Loucy (cell line): ENCODE measurements around the gene TRAPPC4.
"Not testable (repeated sequence)": the region's sequence is repeated elsewhere in the genome, so short reads cannot be mapped to it uniquely, and the experiment has no call there.

ENCODE experiments used
- EZH2phosphoT487 ChIP-seq: fragments of 200-600 bp; IDR thresholded peaks from 2 replicates; pipeline ENCODE4 v1.6.1; 2018; ENCODE audit warnings: antibody characterized with exemption, mild to moderate bottlenecking, moderate library complexity, borderline replicate concordance
- TF ChIP-seq, protein P1 (sequence below): fragments of 200-600 bp; sonication (generic); conservative IDR thresholded peaks from 2 replicates; pipeline ENCODE4 v1.5.1; 2014; ENCODE audit warnings: mild to moderate bottlenecking, antibody characterized with exemption, low read length

DNA sequence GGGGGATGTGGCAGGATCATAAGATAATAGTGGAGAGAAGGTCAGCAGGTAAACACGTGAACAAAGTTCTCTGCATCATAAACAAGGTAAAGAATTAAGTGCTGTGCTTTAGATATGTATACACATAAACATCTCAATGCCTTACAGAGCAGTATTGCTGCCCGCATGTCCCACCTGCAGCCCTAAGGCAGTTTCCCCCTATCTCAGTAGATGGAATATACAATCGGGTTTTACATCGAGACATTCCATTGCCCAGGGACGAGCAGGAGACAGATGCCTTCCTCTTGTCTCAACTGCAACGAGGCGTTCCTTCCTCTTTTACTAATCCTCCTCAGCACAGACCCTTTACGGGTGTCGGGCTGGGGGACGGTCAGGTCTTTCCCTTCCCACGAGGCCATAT is 20.9 kb downstream of the TRAPPC4 start:
- TF ChIP-seq, protein P1, sequence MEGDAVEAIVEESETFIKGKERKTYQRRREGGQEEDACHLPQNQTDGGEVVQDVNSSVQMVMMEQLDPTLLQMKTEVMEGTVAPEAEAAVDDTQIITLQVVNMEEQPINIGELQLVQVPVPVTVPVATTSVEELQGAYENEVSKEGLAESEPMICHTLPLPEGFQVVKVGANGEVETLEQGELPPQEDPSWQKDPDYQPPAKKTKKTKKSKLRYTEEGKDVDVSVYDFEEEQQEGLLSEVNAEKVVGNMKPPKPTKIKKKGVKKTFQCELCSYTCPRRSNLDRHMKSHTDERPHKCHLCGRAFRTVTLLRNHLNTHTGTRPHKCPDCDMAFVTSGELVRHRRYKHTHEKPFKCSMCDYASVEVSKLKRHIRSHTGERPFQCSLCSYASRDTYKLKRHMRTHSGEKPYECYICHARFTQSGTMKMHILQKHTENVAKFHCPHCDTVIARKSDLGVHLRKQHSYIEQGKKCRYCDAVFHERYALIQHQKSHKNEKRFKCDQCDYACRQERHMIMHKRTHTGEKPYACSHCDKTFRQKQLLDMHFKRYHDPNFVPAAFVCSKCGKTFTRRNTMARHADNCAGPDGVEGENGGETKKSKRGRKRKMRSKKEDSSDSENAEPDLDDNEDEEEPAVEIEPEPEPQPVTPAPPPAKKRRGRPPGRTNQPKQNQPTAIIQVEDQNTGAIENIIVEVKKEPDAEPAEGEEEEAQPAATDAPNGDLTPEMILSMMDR: not testable (repeated sequence)
- not testable (repeated sequence) for TF ChIP-seq EZH2phosphoT487
